Duodenal mucosa (tissue), 2 donors: ENCODE data around the gene ASTL.
A peak's percentile ranks its signal among the peaks of the same experiment; 100 is the strongest.

Source experiments
- H3K27ac ChIP-seq: one replicate; pipeline ENCODE4 v1.7.0; 2013; ENCODE audit warnings: low read depth, low read length
- H3K27me3 ChIP-seq, 2 donors: one replicate each; pipeline ENCODE4 v1.7.0; 2013; ENCODE audit warnings: low read length in 2 of 2, control low read depth in 1 of 2; ENCODE audit not compliant: insufficient read depth in 2 of 2, control insufficient read depth in 1 of 2
- H3K36me3 ChIP-seq, 2 donors: one replicate each; pipeline ENCODE4 v1.7.0; 2013; ENCODE audit warnings: low read length in 2 of 2, control low read depth in 1 of 2; ENCODE audit not compliant: insufficient read depth in 2 of 2, control insufficient read depth in 1 of 2
- H3K4me1 ChIP-seq, 2 donors: one replicate each; pipeline ENCODE4 v1.7.0; 2013; ENCODE audit warnings: low read length in 2 of 2, control low read depth in 1 of 2; ENCODE audit not compliant: insufficient read depth in 2 of 2, control insufficient read depth in 1 of 2
- H3K4me3 ChIP-seq, 2 donors: one replicate each; pipeline ENCODE4 v1.7.0; 2013; ENCODE audit warnings: low read length in 2 of 2, low read depth in 1 of 2
- H3K9ac ChIP-seq, 2 donors: one replicate each; pipeline ENCODE4 v1.7.0; 2013; ENCODE audit warnings: low read length in 2 of 2, low read depth in 1 of 2
- H3K9me3 ChIP-seq, 2 donors: one replicate each; pipeline ENCODE4 v1.7.0; 2013; ENCODE audit warnings: low read length in 2 of 2, control low read depth in 1 of 2; ENCODE audit not compliant: control insufficient read depth in 1 of 2

The ASTL gene

GRCh38 chr2:96152304-96153161 lies 14.2 kb upstream of the ASTL start:
- Histone ChIP-seq H3K36me3 (no peaks in the 10 kb centered on the region), H3K4me1 (peaks cover 3 to 18% of the 10 kb centered on the region in 2 donors), H3K9ac (no peak overlapping the region), H3K27me3 (no peaks in the 10 kb centered on the region), H3K27ac (no peak overlapping the region), H3K4me3 (no peak overlapping the region), H3K9me3 (no peaks in the 10 kb centered on the region)

GRCh38 chr2:96151595-96152303 lies 13.4 kb upstream of the ASTL start:
- Histone ChIP-seq H3K4me1 (peaks cover 8 to 22% of the 10 kb centered on the region in 2 donors), H3K9ac (no peak overlapping the region), H3K9me3 (no peaks in the 10 kb centered on the region), H3K4me3 (no peak overlapping the region), H3K36me3 (no peaks in the 10 kb centered on the region), H3K27ac (no peak overlapping the region), H3K27me3 (no peaks in the 10 kb centered on the region)

GRCh38 chr2:96150791-96151594 lies 12.7 kb upstream of the ASTL start:
- Histone ChIP-seq H3K27ac (no peak overlapping the region), H3K27me3 (no peaks in the 10 kb centered on the region), H3K4me1 (peaks cover 11 to 28% of the 10 kb centered on the region in 2 donors), H3K36me3 (no peaks in the 10 kb centered on the region), H3K4me3 (no peak overlapping the region), H3K9me3 (no peaks in the 10 kb centered on the region), H3K9ac (no peak overlapping the region)

GRCh38 chr2:96150007-96150640 lies 11.8 kb upstream of the ASTL start:
- H3K9ac ChIP-seq: no peak overlapping the region
- H3K4me3 ChIP-seq: no peak overlapping the region
- no peaks in the 10 kb centered on the region for H3K9me3 ChIP-seq
- peaks cover 11 to 34% of the 10 kb centered on the region in 2 donors for H3K4me1 ChIP-seq
- H3K36me3 ChIP-seq: no peaks in the 10 kb centered on the region
- H3K27me3 ChIP-seq: no peaks in the 10 kb centered on the region
- H3K27ac ChIP-seq: no peak overlapping the region

GRCh38 chr2:96148410-96149217 lies 10.3 kb upstream of the ASTL start:
- Histone ChIP-seq H3K27ac (no peak overlapping the region), H3K9ac (peak overlapping the region in 1 of 2 donors; percentile 12), H3K36me3 (no peaks in the 10 kb centered on the region), H3K4me3 (peak overlapping the region in 1 of 2 donors; percentile 32), H3K4me1 (peaks cover 18 to 43% of the 10 kb centered on the region in 2 donors), H3K9me3 (no peaks in the 10 kb centered on the region), H3K27me3 (no peaks in the 10 kb centered on the region)

GRCh38 chr2:96147593-96148201 lies 9.4 kb upstream of the ASTL start:
- no peaks in the 10 kb centered on the region for H3K9me3 ChIP-seq
- no peaks in the 10 kb centered on the region for H3K27me3 ChIP-seq
- H3K36me3 ChIP-seq: no peaks in the 10 kb centered on the region
- H3K4me1 ChIP-seq: peaks cover 22 to 46% of the 10 kb centered on the region in 2 donors
- no peak overlapping the region for H3K27ac ChIP-seq
- no peak overlapping the region for H3K9ac ChIP-seq
- no peak overlapping the region for H3K4me3 ChIP-seq

GRCh38 chr2:96146881-96147592 lies 8.7 kb upstream of the ASTL start:
- Histone ChIP-seq H3K4me3 (peak overlapping the region in 1 of 2 donors; percentile 13), H3K27ac (peak overlapping the region; percentile 41)

GRCh38 chr2:96146153-96146880 lies 8.0 kb upstream of the ASTL start:
- peak overlapping the region; percentile 10 to 61 for H3K4me3 ChIP-seq

More at GRCh38 chr2:96146881-96147592, 8.7 kb upstream of the ASTL start:
- H3K9ac ChIP-seq: peak overlapping the region; percentile 17 to 32
- no peaks in the 10 kb centered on the region for H3K27me3 ChIP-seq
- peaks cover 22 to 46% of the 10 kb centered on the region in 2 donors for H3K4me1 ChIP-seq
- H3K36me3 ChIP-seq: no peaks in the 10 kb centered on the region
- H3K9me3 ChIP-seq: no peaks in the 10 kb centered on the region

More at GRCh38 chr2:96146153-96146880, 8.0 kb upstream of the ASTL start:
- H3K4me1 ChIP-seq: peaks cover 22 to 46% of the 10 kb centered on the region in 2 donors
- H3K27me3 ChIP-seq: no peaks in the 10 kb centered on the region
- peak overlapping the region; percentile 61 for H3K27ac ChIP-seq
- no peaks in the 10 kb centered on the region for H3K9me3 ChIP-seq
- H3K9ac ChIP-seq: peak overlapping the region; percentile 23 to 47
- no peaks in the 10 kb centered on the region for H3K36me3 ChIP-seq
